ENCODE data around the gene BOD1.

- TF ChIP-seq HEYL (CRISPR knock-in tag; IDR thresholded peaks at IDR 0.05), result no peak
- TF ChIP-seq, protein P1, sequence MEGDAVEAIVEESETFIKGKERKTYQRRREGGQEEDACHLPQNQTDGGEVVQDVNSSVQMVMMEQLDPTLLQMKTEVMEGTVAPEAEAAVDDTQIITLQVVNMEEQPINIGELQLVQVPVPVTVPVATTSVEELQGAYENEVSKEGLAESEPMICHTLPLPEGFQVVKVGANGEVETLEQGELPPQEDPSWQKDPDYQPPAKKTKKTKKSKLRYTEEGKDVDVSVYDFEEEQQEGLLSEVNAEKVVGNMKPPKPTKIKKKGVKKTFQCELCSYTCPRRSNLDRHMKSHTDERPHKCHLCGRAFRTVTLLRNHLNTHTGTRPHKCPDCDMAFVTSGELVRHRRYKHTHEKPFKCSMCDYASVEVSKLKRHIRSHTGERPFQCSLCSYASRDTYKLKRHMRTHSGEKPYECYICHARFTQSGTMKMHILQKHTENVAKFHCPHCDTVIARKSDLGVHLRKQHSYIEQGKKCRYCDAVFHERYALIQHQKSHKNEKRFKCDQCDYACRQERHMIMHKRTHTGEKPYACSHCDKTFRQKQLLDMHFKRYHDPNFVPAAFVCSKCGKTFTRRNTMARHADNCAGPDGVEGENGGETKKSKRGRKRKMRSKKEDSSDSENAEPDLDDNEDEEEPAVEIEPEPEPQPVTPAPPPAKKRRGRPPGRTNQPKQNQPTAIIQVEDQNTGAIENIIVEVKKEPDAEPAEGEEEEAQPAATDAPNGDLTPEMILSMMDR (IDR thresholded peaks at IDR 0.05), result no peak
- TF ChIP-seq RFX5 (IDR thresholded peaks at IDR 0.05), result no peak
- no peak for TF ChIP-seq NFE2L2 (conservative IDR thresholded peaks at IDR 0.05; ENCODE audit: low read length)
- no peak for TF ChIP-seq RCOR1 (IDR thresholded peaks at IDR 0.05; ENCODE audit: low read depth, low read length)
- TF ChIP-seq FOSL2 (IDR thresholded peaks at IDR 0.05), result no peak
- no peak for TF ChIP-seq FOSL2 (CRISPR knock-in tag; IDR thresholded peaks at IDR 0.05)
- TF ChIP-seq PHF8 (IDR thresholded peaks at IDR 0.05; ENCODE audit: borderline replicate concordance, low read depth), result no peak
- no peak for TF ChIP-seq MYC (IDR thresholded peaks at IDR 0.05; ENCODE audit: borderline replicate concordance, low read length)
Measured at GRCh38 chr5:173627860-173628392, 11.5 kb upstream of the BOD1 start.

Measured in A549 (cell line).